HG02970 (cell line): ENCODE results near the gene SMARCC2.

ENCODE experiments used
- ATAC-seq: cut with Tn5 transposase; IDR thresholded peaks from one replicate; pipeline ENCODE4 v1.9.1; 2021; ENCODE audit warnings: mild to moderate bottlenecking, moderate library complexity, moderate number of reproducible peaks; ENCODE audit not compliant: unreplicated experiment, low FRiP score

Gene SMARCC2

GRCh38 chr12:56153678-56154065 is 35.6 kb downstream of the SMARCC2 start:
- no peak for ATAC-seq

- ATAC-seq = no peak
Measured at GRCh38 chr12:56152756-56153677, 36.3 kb downstream of the SMARCC2 start.

- peak; percentile 82 for ATAC-seq
Measured at GRCh38 chr12:56152132-56152755, 37.0 kb downstream of the SMARCC2 start, which contains the start of gene MYL6B. MYL6B (plus strand) TSS chr12:56152587; CDS start chr12:56153919, 1,332 bp downstream.

- ATAC-seq = peak; percentile 28
Measured at GRCh38 chr12:56151672-56152131, 37.6 kb downstream of the SMARCC2 start.

- no peak for ATAC-seq
Measured at GRCh38 chr12:56150563-56150962, 38.7 kb downstream of the SMARCC2 start.

- no peak for ATAC-seq
Measured at GRCh38 chr12:56146492-56147460, 42.5 kb downstream of the SMARCC2 start.

- no peak for ATAC-seq
Measured at GRCh38 chr12:56145217-56145616, 44.1 kb downstream of the SMARCC2 start.

- no peak for ATAC-seq
Measured at GRCh38 chr12:56143870-56144269, 45.4 kb downstream of the SMARCC2 start.

- no peak for ATAC-seq
Measured at GRCh38 chr12:56143217-56143616, 46.1 kb downstream of the SMARCC2 start.

- no peak for ATAC-seq
Measured at GRCh38 chr12:56141946-56142784, 47.1 kb downstream of the SMARCC2 start.

- no peak for ATAC-seq
Measured at GRCh38 chr12:56137853-56138571, 51.3 kb downstream of the SMARCC2 start.

GRCh38 chr12:56134897-56135296 is 54.4 kb downstream of the SMARCC2 start:
- no peak for ATAC-seq

- no peak for ATAC-seq
Measured at GRCh38 chr12:56130876-56131275, 58.4 kb downstream of the SMARCC2 start.

- ATAC-seq = no peak
Measured at GRCh38 chr12:56129942-56130495, 59.3 kb downstream of the SMARCC2 start.

GRCh38 chr12:56129206-56129941 is 59.9 kb downstream of the SMARCC2 start:
- no peak for ATAC-seq

- ATAC-seq = no peak
Measured at GRCh38 chr12:56128670-56129205, 60.5 kb downstream of the SMARCC2 start.

GRCh38 chr12:56127888-56128669 is 61.2 kb downstream of the SMARCC2 start, which contains the start of gene ESYT1:
ESYT1 (plus strand) TSS chr12:56128267; CDS start chr12:56128320, 53 bp downstream.
- peak; percentile 81 for ATAC-seq
